Measurements from ENCODE around the gene TDRD9. TPM values are rescaled to one million over a fixed set of nuclear protein-coding genes. Genes with fewer than 3 reads are reported as not detected.

The TDRD9 gene
- total RNA-seq, 1 donor from 2014 or later: 8.5 TPM

- no peak for DNase-seq
Measured at GRCh38 chr14:104034976-104035699, 106.9 kb downstream of the TDRD9 start.

GRCh38 chr14:104036212-104036611 lies 108.0 kb downstream of the TDRD9 start:
- ATAC-seq: no peak

More at GRCh38 chr14:104034976-104035699, 106.9 kb downstream of the TDRD9 start:
- Histone ChIP-seq H3K4me1 (no peaks in the 10 kb centered on the region), H3K9me3 (no peaks in the 10 kb centered on the region), H3K27ac (no peak overlapping the region), H3K4me3 (no peak overlapping the region), H3K27me3 (ENCODE audit: low read depth) (peaks cover 12% of the 10 kb centered on the region), H3K36me3 (no peaks in the 10 kb centered on the region)
- intact Hi-C loops (cut with DNase I): no loop called here
- TF ChIP-seq CTCF (IDR thresholded peaks at IDR 0.05): no peak
- no peak for ATAC-seq

GRCh38 chr14:104037074-104037473 lies 108.8 kb downstream of the TDRD9 start:
- no peaks in the 10 kb centered on the region for H3K4me1 ChIP-seq
- intact Hi-C loops (cut with DNase I): no loop called here
- DNase-seq (no peak), ATAC-seq (no peak)
- no peak overlapping the region for H3K27ac ChIP-seq
- no peaks in the 10 kb centered on the region for H3K36me3 ChIP-seq
- no peaks in the 10 kb centered on the region for H3K9me3 ChIP-seq
- H3K4me3 ChIP-seq: no peak overlapping the region
- peaks cover 16% of the 10 kb centered on the region for H3K27me3 ChIP-seq (ENCODE audit: low read depth)
- no peak for TF ChIP-seq CTCF (IDR thresholded peaks at IDR 0.05)

More at GRCh38 chr14:104036212-104036611, 108.0 kb downstream of the TDRD9 start:
- TF ChIP-seq CTCF (IDR thresholded peaks at IDR 0.05): no peak
- Histone ChIP-seq H3K9me3 (no peaks in the 10 kb centered on the region), H3K27ac (no peak overlapping the region), H3K4me1 (no peaks in the 10 kb centered on the region), H3K36me3 (no peaks in the 10 kb centered on the region), H3K27me3 (ENCODE audit: low read depth) (peaks cover 16% of the 10 kb centered on the region), H3K4me3 (no peak overlapping the region)
- no peak for DNase-seq
- intact Hi-C loops (cut with DNase I): no loop called here

GRCh38 chr14:104037903-104038302 lies 109.6 kb downstream of the TDRD9 start:
- intact Hi-C loops (cut with DNase I): no loop called here
- TF ChIP-seq CTCF (IDR thresholded peaks at IDR 0.05): no peak
- peaks cover 16% of the 10 kb centered on the region for H3K27me3 ChIP-seq (ENCODE audit: low read depth)
- H3K4me1 ChIP-seq: no peaks in the 10 kb centered on the region
- ATAC-seq (no peak), DNase-seq (no peak)
- no peaks in the 10 kb centered on the region for H3K36me3 ChIP-seq
- no peak overlapping the region for H3K4me3 ChIP-seq
- H3K27ac ChIP-seq: no peak overlapping the region
- H3K9me3 ChIP-seq: no peaks in the 10 kb centered on the region

GRCh38 chr14:104039214-104039613 lies 111.0 kb downstream of the TDRD9 start:
- Histone ChIP-seq H3K27ac (no peak overlapping the region), H3K4me3 (no peak overlapping the region), H3K9me3 (no peaks in the 10 kb centered on the region), H3K4me1 (no peaks in the 10 kb centered on the region), H3K36me3 (no peaks in the 10 kb centered on the region), H3K27me3 (ENCODE audit: low read depth) (peaks cover 21% of the 10 kb centered on the region)
- intact Hi-C loops (cut with DNase I): no loop called here
- no peak for TF ChIP-seq CTCF (IDR thresholded peaks at IDR 0.05)
- no peak for DNase-seq
- ATAC-seq: no peak
